Colonic mucosa (tissue), 4 donors: ENCODE measurements around the gene COX6B1. TPM values are rescaled to one million over a fixed set of nuclear protein-coding genes. Genes with fewer than 3 reads are reported as not detected.

ENCODE experiments used
- DNase-seq: peaks from one replicate; pipeline ENCODE4 v3.0.0-alpha.2; 2020
- H3K27ac ChIP-seq: fragments of 200-600 bp; one replicate; pipeline ENCODE4 v1.8.0; 2021
- H3K27me3 ChIP-seq: fragments of 200-600 bp; one replicate; pipeline ENCODE4 v1.8.0; 2021
- H3K36me3 ChIP-seq: fragments of 200-600 bp; one replicate; pipeline ENCODE4 v1.8.0; 2021
- H3K4me1 ChIP-seq: fragments of 200-600 bp; one replicate; pipeline ENCODE4 v1.8.0; 2021; ENCODE audit warnings: mild to moderate bottlenecking
- H3K4me3 ChIP-seq: fragments of 200-600 bp; one replicate; pipeline ENCODE4 v1.8.0; 2021
- H3K9ac ChIP-seq, 2 donors: one replicate each; pipeline ENCODE4 v1.7.0; 2013; ENCODE audit warnings: control low read depth in 2 of 2, low read depth in 2 of 2, low read length in 2 of 2
- H3K9me3 ChIP-seq: fragments of 200-600 bp; one replicate; pipeline ENCODE4 v1.8.0; 2021
- intact Hi-C: fragments of 100-400 bp; cut with DNase I; formaldehyde crosslinking; loops from one replicate; pipeline ENCODE4 v1.14.1; 2022
- total RNA-seq, 2 donors: library from RNA; stranded (reverse); fragmentation: NEBNext Ultra II Directional in 1 of 2; extraction: Animal tissue kit (Norgen Biotek cat#: 25700) in 1 of 2; gene quantifications; one replicate each; pipeline ENCODE4 v1.2.1, GENCODE V29; 2021
- TF ChIP-seq, protein P1 (sequence below): fragments of 200-600 bp; IDR thresholded peaks from one replicate; pipeline ENCODE4 v1.8.0; 2022; ENCODE audit warnings: antibody characterized with exemption, mild to moderate bottlenecking
- donor health status: healthy.
- donor health status: DM: no; HTN: no; CAD: no.
- donor health status: DM: no; HTN: no; CAD: no.

COX6B1 gene
- total RNA-seq, 2 donors from 2014 or later = 761 to 820 TPM

DNA sequence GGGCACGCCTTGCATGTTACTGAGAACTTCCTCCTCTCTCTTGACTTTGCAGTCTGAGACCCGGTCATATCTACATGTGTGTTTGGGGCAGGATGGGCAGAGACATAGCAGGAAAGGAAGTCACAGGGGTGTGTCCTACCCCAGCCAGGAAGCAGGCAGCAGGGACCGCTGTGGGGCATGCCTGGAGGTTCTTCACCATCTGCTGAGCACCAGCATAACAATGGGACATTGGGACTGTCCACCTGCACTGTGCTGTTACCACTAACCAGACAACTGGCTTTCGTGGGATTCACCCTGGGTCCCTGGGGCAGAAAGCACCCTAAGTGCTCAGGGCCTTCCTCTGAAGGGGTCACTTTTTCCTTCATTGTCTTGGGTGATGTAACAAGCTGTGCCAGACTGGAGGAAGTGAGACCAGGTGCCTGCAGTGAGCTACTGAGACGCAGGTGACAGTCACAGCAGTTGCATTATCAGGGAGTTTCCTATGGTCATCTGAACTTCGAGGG lies 38.2 kb upstream of the COX6B1 start:
- intact Hi-C loops = no loop called here
- Histone ChIP-seq H3K27ac (no peak overlapping the region), H3K4me3 (no peak overlapping the region), H3K36me3 (no peaks in the 10 kb centered on the region), H3K9ac (no peak overlapping the region), H3K4me1 (peaks cover 4% of the 10 kb centered on the region), H3K27me3 (no peaks in the 10 kb centered on the region), H3K9me3 (no peaks in the 10 kb centered on the region)
- TF ChIP-seq, protein P1, sequence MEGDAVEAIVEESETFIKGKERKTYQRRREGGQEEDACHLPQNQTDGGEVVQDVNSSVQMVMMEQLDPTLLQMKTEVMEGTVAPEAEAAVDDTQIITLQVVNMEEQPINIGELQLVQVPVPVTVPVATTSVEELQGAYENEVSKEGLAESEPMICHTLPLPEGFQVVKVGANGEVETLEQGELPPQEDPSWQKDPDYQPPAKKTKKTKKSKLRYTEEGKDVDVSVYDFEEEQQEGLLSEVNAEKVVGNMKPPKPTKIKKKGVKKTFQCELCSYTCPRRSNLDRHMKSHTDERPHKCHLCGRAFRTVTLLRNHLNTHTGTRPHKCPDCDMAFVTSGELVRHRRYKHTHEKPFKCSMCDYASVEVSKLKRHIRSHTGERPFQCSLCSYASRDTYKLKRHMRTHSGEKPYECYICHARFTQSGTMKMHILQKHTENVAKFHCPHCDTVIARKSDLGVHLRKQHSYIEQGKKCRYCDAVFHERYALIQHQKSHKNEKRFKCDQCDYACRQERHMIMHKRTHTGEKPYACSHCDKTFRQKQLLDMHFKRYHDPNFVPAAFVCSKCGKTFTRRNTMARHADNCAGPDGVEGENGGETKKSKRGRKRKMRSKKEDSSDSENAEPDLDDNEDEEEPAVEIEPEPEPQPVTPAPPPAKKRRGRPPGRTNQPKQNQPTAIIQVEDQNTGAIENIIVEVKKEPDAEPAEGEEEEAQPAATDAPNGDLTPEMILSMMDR = no peak
- DNase-seq = no peak

DNA sequence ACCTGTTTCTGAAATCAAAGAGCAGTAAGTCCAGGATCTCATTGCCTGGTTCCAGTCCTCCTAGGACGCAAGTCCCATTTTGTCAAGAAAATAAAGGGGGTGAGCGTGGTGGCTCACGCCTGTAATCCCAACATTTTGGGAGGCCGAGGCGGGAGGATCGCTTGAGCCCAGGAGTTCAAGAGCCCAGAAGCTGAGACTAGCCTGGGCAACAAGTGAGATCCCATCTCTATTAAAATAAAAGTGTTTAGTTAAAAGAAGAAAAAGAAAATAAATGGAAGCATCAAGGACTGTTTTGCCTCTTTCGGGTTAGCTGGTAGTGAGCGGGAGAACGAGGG lies 35.9 kb upstream of the COX6B1 start:
- no peak overlapping the region for H3K27ac ChIP-seq
- H3K4me3 ChIP-seq = peak overlapping the region; percentile 72
- no peaks in the 10 kb centered on the region for H3K36me3 ChIP-seq
- TF ChIP-seq, protein P1 = no peak
- no peaks in the 10 kb centered on the region for H3K27me3 ChIP-seq
- no peak for DNase-seq
- peaks cover 4% of the 10 kb centered on the region for H3K4me1 ChIP-seq
- no peaks in the 10 kb centered on the region for H3K9me3 ChIP-seq
- intact Hi-C loops = no loop called here
- peak overlapping the region in 1 of 2 donors; percentile 92 for H3K9ac ChIP-seq

DNA sequence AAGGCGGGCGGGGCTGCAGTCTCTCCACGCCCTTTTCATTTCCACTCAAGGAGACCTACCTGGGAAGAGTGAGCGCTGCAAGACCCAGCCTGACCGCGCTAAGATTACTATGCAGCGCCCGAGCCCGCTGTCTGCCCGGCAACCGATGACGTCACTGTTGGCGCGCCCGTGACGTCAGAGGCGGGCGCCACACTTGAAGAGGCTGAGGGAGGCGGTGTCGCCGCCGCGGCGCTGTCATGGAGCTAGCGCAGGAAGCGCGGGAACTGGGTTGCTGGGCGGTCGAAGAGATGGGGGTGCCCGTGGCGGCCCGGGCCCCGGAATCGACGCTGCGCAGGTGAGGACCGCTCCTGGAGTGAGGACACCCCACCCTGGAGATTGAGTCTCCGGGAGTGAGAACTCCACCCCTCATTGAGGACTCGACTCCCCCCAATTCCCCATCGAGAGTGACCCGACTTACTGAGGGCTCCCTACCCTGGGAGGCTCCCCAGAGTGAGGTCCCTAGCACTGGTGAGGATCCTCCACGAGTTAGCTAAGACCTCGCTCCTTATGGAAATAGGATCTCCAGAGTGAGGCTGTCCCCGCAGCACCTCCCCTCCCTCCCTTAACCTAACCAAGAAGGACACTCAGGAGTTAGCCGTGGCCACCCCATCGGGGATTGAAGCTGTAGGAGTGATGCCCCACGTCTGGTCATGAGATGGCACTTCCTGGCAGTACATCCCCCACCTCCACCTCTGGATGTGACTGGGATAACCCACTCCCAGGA lies 35.4 kb upstream of the COX6B1 start, which contains the start of gene HAUS5:
TSS of gene HAUS5 (plus strand) at position 177 of the 763 bp plus-strand sequence. CDS start at position 237, 60 bp downstream.
- Histone ChIP-seq H3K36me3 (no peaks in the 10 kb centered on the region), H3K27me3 (no peaks in the 10 kb centered on the region), H3K9me3 (no peaks in the 10 kb centered on the region), H3K9ac (peak within 1 kb of the TSS; percentile 82 to 92), H3K4me1 (peaks cover 4% of the 10 kb centered on the region), H3K4me3 (peak within 1 kb of the TSS; percentile 72), H3K27ac (peak within 1 kb of the TSS; percentile 40)
- intact Hi-C loops = no loop called here
- peak; percentile 95 for DNase-seq
- TF ChIP-seq, protein P1 = no peak

DNA sequence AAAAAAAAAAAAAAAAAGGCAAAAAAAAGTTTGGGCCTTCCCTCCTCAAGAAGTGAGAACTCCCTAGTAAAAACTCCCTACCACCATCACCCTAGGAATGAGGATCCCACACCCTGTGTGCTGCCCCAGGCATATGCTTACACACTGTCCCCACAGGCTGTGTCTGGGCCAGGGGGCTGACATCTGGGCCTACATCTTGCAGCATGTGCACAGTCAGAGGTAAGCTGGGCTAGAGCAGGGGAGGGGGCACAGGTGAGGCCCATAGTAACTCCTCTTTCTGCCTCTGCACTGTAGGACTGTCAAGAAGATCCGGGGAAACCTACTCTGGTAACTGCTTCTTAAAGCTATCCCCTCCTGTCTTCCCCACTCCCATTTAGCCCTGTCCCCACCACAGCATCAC lies 34.5 kb upstream of the COX6B1 start:
- Histone ChIP-seq H3K9ac (no peak overlapping the region), H3K4me3 (no peak overlapping the region), H3K36me3 (no peaks in the 10 kb centered on the region), H3K27me3 (no peaks in the 10 kb centered on the region), H3K4me1 (peaks cover 4% of the 10 kb centered on the region), H3K27ac (no peak overlapping the region), H3K9me3 (no peaks in the 10 kb centered on the region)
- no peak for DNase-seq
- TF ChIP-seq, protein P1 = no peak
- intact Hi-C loops = no loop called here

DNA sequence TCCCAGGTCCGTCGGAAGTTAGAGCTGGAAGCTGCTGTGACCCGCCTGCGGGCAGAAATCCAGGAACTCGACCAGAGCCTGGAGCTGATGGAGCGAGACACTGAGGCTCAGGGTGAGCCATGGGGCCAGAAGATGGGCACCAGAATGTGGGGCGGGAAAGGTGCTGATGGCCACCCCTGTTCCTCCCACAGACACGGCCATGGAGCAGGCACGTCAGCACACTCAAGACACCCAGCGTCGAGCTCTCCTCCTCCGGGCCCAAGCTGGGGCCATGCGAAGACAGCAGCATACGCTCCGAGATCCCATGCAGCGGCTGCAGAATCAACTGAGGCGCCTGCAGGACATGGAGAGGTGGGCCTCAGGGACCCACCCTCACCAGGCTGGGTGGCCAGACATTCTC lies 33.1 kb upstream of the COX6B1 start:
- H3K9me3 ChIP-seq = no peaks in the 10 kb centered on the region
- H3K4me1 ChIP-seq = peaks cover 4% of the 10 kb centered on the region
- DNase-seq = no peak
- intact Hi-C loops = no loop called here
- no peaks in the 10 kb centered on the region for H3K27me3 ChIP-seq
- no peaks in the 10 kb centered on the region for H3K36me3 ChIP-seq
- no peak overlapping the region for H3K9ac ChIP-seq
- TF ChIP-seq, protein P1 = no peak
- H3K27ac ChIP-seq = no peak overlapping the region
- no peak overlapping the region for H3K4me3 ChIP-seq
